GM12878 (cell line): ENCODE data around the gene FADS3. TPM values are rescaled to one million over a fixed set of nuclear protein-coding genes. Genes with fewer than 3 reads are reported as not detected.

ENCODE experiments used
- microRNA-seq: library from miRNA; unstranded; fragments of <30 nt; microRNA quantifications from one replicate; pipeline ENCODE4, GENCODE V29; 2018
- polyA plus RNA-seq, 11 experiments: library from polyadenylated mRNA; depleted of rRNA in 4 of 11; unstranded in 6 of 11; stranded (reverse) in 5 of 11; fragments of >200 nt; fragmentation: Nextera tagmentation in 4 of 11; fragmentation: Illumina TruSeq in 1 of 11; extraction: Ambion mirVana in 4 of 11; extraction: Trizol in 1 of 11; gene quantifications; 1 replicate in 1 of 11; 2 replicates in 10 of 11; pipeline versions ENCODE4 v1.2.1 to v1.2.3, GENCODE V29; 2011 to 2016; ENCODE audit warnings: inconsistent platforms in 2 of 11, missing spikeins in 2 of 11, low read depth in 1 of 11
- small RNA-seq: library from RNA; depleted of rRNA; stranded (forward); fragments of <200 nt; gene quantifications from one replicate; pipeline ENCODE3, GENCODE V24; 2014
- total RNA-seq, 4 experiments: library from RNA; depleted of rRNA in 3 of 4; stranded (reverse); fragments of >200 nt in 3 of 4; fragmentation: Illumina TruSeq in 1 of 4; extraction: Trizol in 1 of 4; gene quantifications; 2 replicates each; pipeline versions ENCODE4 v1.2.1 to v1.2.3, GENCODE V29; 2013 to 2021

Gene FADS3
- total and polyA plus RNA-seq, 10 of the 15 experiments (the other 5 are each of a cell fraction or from before 2014, with no cell fraction given): 0.23 to 8.1 (median 4.2) TPM

Small RNA genes within 50 kb of the gene (microRNA-seq; reads per million reads assigned to microRNA genes)
- 0.56 reads per million for gene MIR6746

Small RNA genes within 50 kb of the gene (small RNA-seq; reads per million reads assigned to genes)
- not detected for gene MIR6746
- gene RNU6-1243P: not detected

Other genes starting within 250 kb of the FADS3 start
Only the 7 nearest of the 10 such genes appear.
- gene TMEM258, start 98.9 kb downstream of the FADS3 start, total RNA-seq (2014; rRNA removed): 233 and 251 TPM in 2 replicates
- 202 and 218 TPM in 2 replicates for gene TMEM258, start 98.9 kb downstream of the FADS3 start, total RNA-seq (2014; rRNA removed; fragmentation: Illumina TruSeq; extraction: Trizol)
- gene TMEM258, start 98.9 kb downstream of the FADS3 start, total RNA-seq (2021): 157 and 160 TPM in 2 replicates
- 373 and 532 TPM in 2 replicates for gene TMEM258, start 98.9 kb downstream of the FADS3 start, polyA plus RNA-seq (2011; rRNA removed)
- gene TMEM258, start 98.9 kb downstream of the FADS3 start, polyA plus RNA-seq (2014; fragmentation: Illumina TruSeq; extraction: Trizol): 167 and 194 TPM in 2 replicates
- 100 to 1,000 TPM; 800 to 840 TPM for gene TMEM258, start 98.9 kb downstream of the FADS3 start, polyA plus RNA-seq (2014; fragmentation: Nextera tagmentation; extraction: Ambion mirVana)
- gene TMEM258, start 98.9 kb downstream of the FADS3 start, polyA plus RNA-seq (2014; rRNA removed): 252 and 261 TPM in 2 replicates
- gene TMEM258, start 98.9 kb downstream of the FADS3 start, polyA plus RNA-seq (2016; fragmentation: Nextera tagmentation; extraction: Ambion mirVana): 100 to 1,000 TPM; 390 to 393 TPM
- 136 TPM in 2 replicates for gene FEN1, start 98.6 kb downstream of the FADS3 start, total RNA-seq (2014; rRNA removed)
- 117 and 135 TPM in 2 replicates for gene FEN1, start 98.6 kb downstream of the FADS3 start, total RNA-seq (2014; rRNA removed; fragmentation: Illumina TruSeq; extraction: Trizol)
- gene FEN1, start 98.6 kb downstream of the FADS3 start, total RNA-seq (2021): 127 and 129 TPM in 2 replicates
- gene FEN1, start 98.6 kb downstream of the FADS3 start, polyA plus RNA-seq (2011; rRNA removed): 94.3 and 94.4 TPM in 2 replicates
- gene FEN1, start 98.6 kb downstream of the FADS3 start, polyA plus RNA-seq (2014; fragmentation: Illumina TruSeq; extraction: Trizol): 92.7 and 120 TPM in 2 replicates
- gene FEN1, start 98.6 kb downstream of the FADS3 start, polyA plus RNA-seq (2014; fragmentation: Nextera tagmentation; extraction: Ambion mirVana): 10 to 100 TPM; 54.8 to 99.9 TPM
- 110 and 130 TPM in 2 replicates for gene FEN1, start 98.6 kb downstream of the FADS3 start, polyA plus RNA-seq (2014; rRNA removed)
- 100 to 1,000 TPM; 281 to 282 TPM for gene FEN1, start 98.6 kb downstream of the FADS3 start, polyA plus RNA-seq (2016; fragmentation: Nextera tagmentation; extraction: Ambion mirVana)
- gene FADS1, start 74.5 kb downstream of the FADS3 start, total RNA-seq (2014; rRNA removed): 38.9 and 44.1 TPM in 2 replicates
- 37.5 and 42.3 TPM in 2 replicates for gene FADS1, start 74.5 kb downstream of the FADS3 start, total RNA-seq (2014; rRNA removed; fragmentation: Illumina TruSeq; extraction: Trizol)
- gene FADS1, start 74.5 kb downstream of the FADS3 start, total RNA-seq (2021): 45.5 and 49.2 TPM in 2 replicates
- gene FADS1, start 74.5 kb downstream of the FADS3 start, polyA plus RNA-seq (2011; rRNA removed): 69.1 and 73.9 TPM in 2 replicates
- 39.1 and 47.2 TPM in 2 replicates for gene FADS1, start 74.5 kb downstream of the FADS3 start, polyA plus RNA-seq (2014; fragmentation: Illumina TruSeq; extraction: Trizol)
- 10 to 100 TPM in 1 of 2 experiments, 1 to 10 TPM in 1; 8.8 to 14.6 TPM for gene FADS1, start 74.5 kb downstream of the FADS3 start, polyA plus RNA-seq (2014; fragmentation: Nextera tagmentation; extraction: Ambion mirVana)
- gene FADS1, start 74.5 kb downstream of the FADS3 start, polyA plus RNA-seq (2014; rRNA removed): 32.7 and 34.6 TPM in 2 replicates
- gene FADS1, start 74.5 kb downstream of the FADS3 start, polyA plus RNA-seq (2016; fragmentation: Nextera tagmentation; extraction: Ambion mirVana): 10 to 100 TPM; 47.7 to 49.5 TPM
- 156 and 158 TPM in 2 replicates for gene FADS2, start 63.2 kb downstream of the FADS3 start, total RNA-seq (2014; rRNA removed)
- gene FADS2, start 63.2 kb downstream of the FADS3 start, total RNA-seq (2014; rRNA removed; fragmentation: Illumina TruSeq; extraction: Trizol): 142 and 152 TPM in 2 replicates
- 294 and 315 TPM in 2 replicates for gene FADS2, start 63.2 kb downstream of the FADS3 start, total RNA-seq (2021)
- 165 and 313 TPM in 2 replicates for gene FADS2, start 63.2 kb downstream of the FADS3 start, polyA plus RNA-seq (2011; rRNA removed)
- 312 and 333 TPM in 2 replicates for gene FADS2, start 63.2 kb downstream of the FADS3 start, polyA plus RNA-seq (2014; fragmentation: Illumina TruSeq; extraction: Trizol)
- 1 to 10 TPM; 3.3 to 6.4 TPM for gene FADS2, start 63.2 kb downstream of the FADS3 start, polyA plus RNA-seq (2014; fragmentation: Nextera tagmentation; extraction: Ambion mirVana)
- 188 and 204 TPM in 2 replicates for gene FADS2, start 63.2 kb downstream of the FADS3 start, polyA plus RNA-seq (2014; rRNA removed)
- gene FADS2, start 63.2 kb downstream of the FADS3 start, polyA plus RNA-seq (2016; fragmentation: Nextera tagmentation; extraction: Ambion mirVana): 10 to 100 TPM; 92.1 to 92.7 TPM
- not detected in 2 replicates for gene RAB3IL1, start 26.0 kb upstream of the FADS3 start, total RNA-seq (2014; rRNA removed)
- not detected in 2 replicates for gene RAB3IL1, start 26.0 kb upstream of the FADS3 start, total RNA-seq (2014; rRNA removed; fragmentation: Illumina TruSeq; extraction: Trizol)
- 0.11 TPM in 1 of 2 replicates, not detected in the other for gene RAB3IL1, start 26.0 kb upstream of the FADS3 start, total RNA-seq (2021)
- gene RAB3IL1, start 26.0 kb upstream of the FADS3 start, polyA plus RNA-seq (2011; rRNA removed): not detected in 2 replicates
- gene RAB3IL1, start 26.0 kb upstream of the FADS3 start, polyA plus RNA-seq (2014; fragmentation: Illumina TruSeq; extraction: Trizol): not detected in 2 replicates
- not detected for gene RAB3IL1, start 26.0 kb upstream of the FADS3 start, polyA plus RNA-seq (2014; fragmentation: Nextera tagmentation; extraction: Ambion mirVana)
- 0.04 TPM in 1 of 2 replicates, not detected in the other for gene RAB3IL1, start 26.0 kb upstream of the FADS3 start, polyA plus RNA-seq (2014; rRNA removed)
- not detected for gene RAB3IL1, start 26.0 kb upstream of the FADS3 start, polyA plus RNA-seq (2016; fragmentation: Nextera tagmentation; extraction: Ambion mirVana)
- gene BEST1, start 58.8 kb upstream of the FADS3 start, total RNA-seq (2014; rRNA removed): 0.06 TPM in 1 of 2 replicates, not detected in the other
- 0.05 TPM in 1 of 2 replicates, not detected in the other for gene BEST1, start 58.8 kb upstream of the FADS3 start, total RNA-seq (2014; rRNA removed; fragmentation: Illumina TruSeq; extraction: Trizol)
- gene BEST1, start 58.8 kb upstream of the FADS3 start, total RNA-seq (2021): 0.08 and 0.13 TPM in 2 replicates
- gene BEST1, start 58.8 kb upstream of the FADS3 start, polyA plus RNA-seq (2011; rRNA removed): 0.12 and 0.15 TPM in 2 replicates
- gene BEST1, start 58.8 kb upstream of the FADS3 start, polyA plus RNA-seq (2014; fragmentation: Illumina TruSeq; extraction: Trizol): 0.03 and 0.25 TPM in 2 replicates
- under 1 TPM; 0.34 to 0.44 TPM for gene BEST1, start 58.8 kb upstream of the FADS3 start, polyA plus RNA-seq (2014; fragmentation: Nextera tagmentation; extraction: Ambion mirVana)
- 0.05 TPM in 1 of 2 replicates, not detected in the other for gene BEST1, start 58.8 kb upstream of the FADS3 start, polyA plus RNA-seq (2014; rRNA removed)
- 1 to 10 TPM; 2.4 to 3.4 TPM for gene BEST1, start 58.8 kb upstream of the FADS3 start, polyA plus RNA-seq (2016; fragmentation: Nextera tagmentation; extraction: Ambion mirVana)
- 320 and 399 TPM in 2 replicates for gene FTH1, start 76.1 kb upstream of the FADS3 start, total RNA-seq (2014; rRNA removed)
- 578 and 593 TPM in 2 replicates for gene FTH1, start 76.1 kb upstream of the FADS3 start, total RNA-seq (2014; rRNA removed; fragmentation: Illumina TruSeq; extraction: Trizol)
- 1,394 and 1,396 TPM in 2 replicates for gene FTH1, start 76.1 kb upstream of the FADS3 start, total RNA-seq (2021)
- gene FTH1, start 76.1 kb upstream of the FADS3 start, polyA plus RNA-seq (2011; rRNA removed): 264 and 289 TPM in 2 replicates
- gene FTH1, start 76.1 kb upstream of the FADS3 start, polyA plus RNA-seq (2014; fragmentation: Illumina TruSeq; extraction: Trizol): 1,926 and 2,341 TPM in 2 replicates
- gene FTH1, start 76.1 kb upstream of the FADS3 start, polyA plus RNA-seq (2014; fragmentation: Nextera tagmentation; extraction: Ambion mirVana): 100 to 1,000 TPM; 295 to 816 TPM
- gene FTH1, start 76.1 kb upstream of the FADS3 start, polyA plus RNA-seq (2014; rRNA removed): 1,103 and 1,222 TPM in 2 replicates
- 1,000 to 10,000 TPM; 3,902 to 4,154 TPM for gene FTH1, start 76.1 kb upstream of the FADS3 start, polyA plus RNA-seq (2016; fragmentation: Nextera tagmentation; extraction: Ambion mirVana)